Smooth muscle cell (in vitro differentiated cells): Measurements from ENCODE around the gene TRMT11. TPM values are rescaled to one million over a fixed set of nuclear protein-coding genes. Genes with fewer than 3 reads are reported as not detected.
"Not testable (repeated sequence)": the region's sequence is repeated elsewhere in the genome, so short reads cannot be mapped to it uniquely, and the experiment has no call there.

ENCODE experiments used
- DNase-seq: peaks from one replicate; lab custom pipeline; 2025; ENCODE audit not compliant: unreplicated experiment; lab: John Stamatoyannopoulos, UW
- H2AFZ ChIP-seq: fragments of 200-600 bp; sonication (generic); 2 replicates; pipeline ENCODE4 v1.6.0; 2016; ENCODE audit warnings: antibody characterized with exemption, low read depth, mild to moderate bottlenecking
- H3F3A ChIP-seq: fragments of 200-600 bp; sonication (generic); 2 replicates; pipeline ENCODE4 v1.6.0; 2017; ENCODE audit warnings: antibody characterized with exemption, low read depth
- H3K27ac ChIP-seq: fragments of 200-600 bp; sonication (generic); 2 replicates; pipeline ENCODE4 v1.5.1; 2016; ENCODE audit warnings: low read depth, mild to moderate bottlenecking
- H3K27me3 ChIP-seq: fragments of 200-600 bp; sonication (generic); 2 replicates; pipeline ENCODE4 v1.6.1; 2016; ENCODE audit warnings: low read depth, mild to moderate bottlenecking
- H3K36me3 ChIP-seq: fragments of 200-600 bp; sonication (generic); 2 replicates; pipeline ENCODE4 v1.5.1; 2016; ENCODE audit warnings: low read depth
- H3K4me1 ChIP-seq: fragments of 200-600 bp; sonication (generic); 2 replicates; pipeline ENCODE4 v1.5.1; 2016; ENCODE audit warnings: low read depth
- H3K4me2 ChIP-seq: fragments of 200-600 bp; sonication (generic); 2 replicates; pipeline ENCODE4 v1.6.0; 2016; ENCODE audit warnings: mild to moderate bottlenecking
- H3K4me3 ChIP-seq: fragments of 200-600 bp; sonication (generic); 2 replicates; pipeline ENCODE4 v1.5.1; 2016; ENCODE audit warnings: mild to moderate bottlenecking
- H3K79me2 ChIP-seq: fragments of 200-600 bp; sonication (generic); 2 replicates; pipeline ENCODE4 v1.6.0; 2016; ENCODE audit warnings: low read depth, mild to moderate bottlenecking
- H3K9ac ChIP-seq: fragments of 200-600 bp; sonication (generic); 2 replicates; pipeline ENCODE4 v1.6.0; 2016; ENCODE audit warnings: low read depth
- H3K9me3 ChIP-seq: fragments of 200-600 bp; sonication (generic); replicated peaks from 2 replicates; pipeline ENCODE4 v1.5.1; 2016; ENCODE audit warnings: low read depth
- H4K20me1 ChIP-seq: fragments of 200-600 bp; sonication (generic); 2 replicates; pipeline ENCODE4 v1.6.0; 2016; ENCODE audit warnings: low read depth
- CTCF ChIP-seq: fragments of 200-600 bp; sonication (generic); IDR thresholded peaks from 2 replicates; pipeline ENCODE4 v1.5.1; 2017; ENCODE audit warnings: borderline replicate concordance, mild to moderate bottlenecking, antibody characterized with exemption; ENCODE audit not compliant: insufficient read depth, poor library complexity, severe bottlenecking
- WGBS: methylation state at CpG from one replicate; pipeline ENCODE4 v1.1.7; 2016; ENCODE audit warnings: low lambda C conversion rate; 5-methylcytosine and 5-hydroxymethylcytosine counted together
- polyA plus RNA-seq: library from polyadenylated mRNA; unstranded; fragments of >200 nt; fragmentation: Nextera tagmentation; extraction: Ambion mirVana; gene quantifications from 2 replicates; pipeline ENCODE4 v1.2.1, GENCODE V29; 2016
- total RNA-seq: library from RNA; depleted of rRNA; stranded (reverse); fragments of >200 nt; gene quantifications from 2 replicates; pipeline ENCODE4 v1.2.3, GENCODE V29; 2014

TRMT11 gene
- total and polyA plus RNA-seq, 2 experiments from 2014 or later = 12.8 to 21.6 TPM

DNA sequence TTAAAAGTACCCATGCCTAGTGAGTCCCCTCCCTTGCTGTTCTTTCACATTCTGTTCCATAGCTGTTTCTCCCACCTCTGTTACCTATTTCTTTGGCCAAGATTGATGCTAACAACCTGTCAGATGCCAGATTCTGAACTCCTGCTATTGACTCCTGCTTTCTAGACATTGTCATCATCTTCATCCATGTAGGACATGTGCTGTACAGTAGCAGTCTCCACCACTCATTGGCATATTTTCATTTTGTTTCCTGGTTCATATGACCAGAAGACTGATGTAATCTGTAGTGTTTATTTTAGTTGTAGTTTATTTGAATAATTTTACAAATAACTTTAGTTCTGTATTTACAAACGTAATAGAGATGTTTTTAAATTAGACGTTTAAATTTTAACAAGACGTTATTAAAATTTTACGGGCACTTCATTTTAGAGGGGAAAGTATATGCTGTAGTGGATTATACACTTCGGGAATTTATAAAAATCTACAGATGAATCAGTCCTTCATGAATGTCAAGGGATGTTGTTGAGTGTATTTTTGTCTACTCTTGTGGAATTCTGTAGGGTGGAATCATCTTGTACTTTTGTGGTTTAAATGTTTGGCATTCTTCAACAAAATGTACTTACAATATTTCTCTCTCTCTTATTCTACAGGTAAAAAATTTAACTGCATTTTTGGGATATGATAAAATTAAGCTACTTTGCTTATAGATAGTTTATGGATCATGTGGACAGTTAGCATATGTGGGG lies 34.1 kb downstream of the TRMT11 start:
- no peak for TF ChIP-seq CTCF
- H3K27ac ChIP-seq = no peak overlapping the region
- no peaks in the 10 kb centered on the region for H3F3A ChIP-seq
- 93% methylated on average over 5 of the region's 5 CpGs for WGBS
- no peak overlapping the region for H3K9ac ChIP-seq
- H3K9me3 ChIP-seq = no peaks in the 10 kb centered on the region
- H3K4me1 ChIP-seq = no peaks in the 10 kb centered on the region
- H4K20me1 ChIP-seq = no peaks in the 10 kb centered on the region
- H3K27me3 ChIP-seq = no peaks in the 10 kb centered on the region
- H3K4me3 ChIP-seq = no peak overlapping the region
- H3K79me2 ChIP-seq = no peaks in the 10 kb centered on the region
- H3K36me3 ChIP-seq = peaks cover 27% of the 10 kb centered on the region
- no peak overlapping the region for H3K4me2 ChIP-seq
- DNase-seq = no peak
- no peak overlapping the region for H2AFZ ChIP-seq

GRCh38 chr6:126023474-126023873 lies 37.1 kb downstream of the TRMT11 start:
- H3K4me2 ChIP-seq, H2AFZ ChIP-seq, H3K79me2 ChIP-seq, H3K4me1 ChIP-seq, DNase-seq, H3K27ac ChIP-seq, H3K9me3 ChIP-seq, H4K20me1 ChIP-seq, H3K27me3 ChIP-seq, H3F3A ChIP-seq, H3K4me3 ChIP-seq, H3K9ac ChIP-seq: not testable (repeated sequence)
- WGBS = 79% methylated on average over 3 of the region's 3 CpGs
- H3K36me3 ChIP-seq = peaks cover 28% of the 10 kb centered on the region

DNA sequence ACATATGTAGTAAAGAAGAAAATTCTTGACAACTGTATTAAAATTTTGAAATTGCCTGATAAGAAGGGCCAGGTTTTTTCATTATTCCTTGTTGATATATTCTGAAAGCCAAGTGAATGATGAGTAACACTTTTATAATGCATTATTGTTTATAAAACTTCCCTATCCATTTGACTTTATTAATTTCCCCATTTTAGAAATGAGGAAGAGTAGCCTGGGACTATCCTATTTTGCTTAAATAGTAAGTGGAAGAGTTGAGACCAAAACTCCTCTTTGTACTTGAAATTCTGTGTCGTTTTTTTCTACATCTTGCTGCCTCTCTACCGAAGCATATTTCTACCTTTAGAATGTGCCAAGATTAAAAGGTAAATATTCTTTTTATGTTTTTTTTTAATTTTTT lies 39.7 kb downstream of the TRMT11 start:
- H3K4me3 ChIP-seq = no peak overlapping the region
- no peaks in the 10 kb centered on the region for H4K20me1 ChIP-seq
- H3K36me3 ChIP-seq = peaks cover 17% of the 10 kb centered on the region
- H3K4me1 ChIP-seq = no peaks in the 10 kb centered on the region
- no peak for DNase-seq
- H3K9ac ChIP-seq = no peak overlapping the region
- no peaks in the 10 kb centered on the region for H3K79me2 ChIP-seq
- no peak for TF ChIP-seq CTCF
- H2AFZ ChIP-seq = no peak overlapping the region
- H3K27ac ChIP-seq = no peak overlapping the region
- H3K9me3 ChIP-seq = no peaks in the 10 kb centered on the region
- 97% methylated on average over 2 of the region's 2 CpGs for WGBS
- no peaks in the 10 kb centered on the region for H3K27me3 ChIP-seq
- H3F3A ChIP-seq = no peaks in the 10 kb centered on the region
- H3K4me2 ChIP-seq = no peak overlapping the region

- Histone ChIP-seq H2AFZ (no peak overlapping the region), H3K36me3 (peaks cover 7% of the 10 kb centered on the region), H3K9me3 (no peaks in the 10 kb centered on the region), H3K27me3 (no peaks in the 10 kb centered on the region), H3F3A (no peaks in the 10 kb centered on the region), H4K20me1 (no peaks in the 10 kb centered on the region), H3K4me3 (no peak overlapping the region), H3K4me2 (no peak overlapping the region), H3K4me1 (no peaks in the 10 kb centered on the region), H3K9ac (no peak overlapping the region), H3K27ac (no peak overlapping the region), H3K79me2 (no peaks in the 10 kb centered on the region)
- TF ChIP-seq CTCF = no peak
- DNase-seq = no peak
Measured at GRCh38 chr6:126027601-126028000, 41.3 kb downstream of the TRMT11 start.
